HG03060 (cell line): ENCODE measurements around the gene BPIFB3.
"Not testable (repeated sequence)": the region's sequence is repeated elsewhere in the genome, so short reads cannot be mapped to it uniquely, and the experiment has no call there.

Experiments used
- ATAC-seq: cut with Tn5 transposase; IDR thresholded peaks from one replicate; pipeline ENCODE4 v1.9.1; 2021; ENCODE audit warnings: low read depth, moderate number of reproducible peaks; ENCODE audit not compliant: unreplicated experiment

Gene BPIFB3

DNA sequence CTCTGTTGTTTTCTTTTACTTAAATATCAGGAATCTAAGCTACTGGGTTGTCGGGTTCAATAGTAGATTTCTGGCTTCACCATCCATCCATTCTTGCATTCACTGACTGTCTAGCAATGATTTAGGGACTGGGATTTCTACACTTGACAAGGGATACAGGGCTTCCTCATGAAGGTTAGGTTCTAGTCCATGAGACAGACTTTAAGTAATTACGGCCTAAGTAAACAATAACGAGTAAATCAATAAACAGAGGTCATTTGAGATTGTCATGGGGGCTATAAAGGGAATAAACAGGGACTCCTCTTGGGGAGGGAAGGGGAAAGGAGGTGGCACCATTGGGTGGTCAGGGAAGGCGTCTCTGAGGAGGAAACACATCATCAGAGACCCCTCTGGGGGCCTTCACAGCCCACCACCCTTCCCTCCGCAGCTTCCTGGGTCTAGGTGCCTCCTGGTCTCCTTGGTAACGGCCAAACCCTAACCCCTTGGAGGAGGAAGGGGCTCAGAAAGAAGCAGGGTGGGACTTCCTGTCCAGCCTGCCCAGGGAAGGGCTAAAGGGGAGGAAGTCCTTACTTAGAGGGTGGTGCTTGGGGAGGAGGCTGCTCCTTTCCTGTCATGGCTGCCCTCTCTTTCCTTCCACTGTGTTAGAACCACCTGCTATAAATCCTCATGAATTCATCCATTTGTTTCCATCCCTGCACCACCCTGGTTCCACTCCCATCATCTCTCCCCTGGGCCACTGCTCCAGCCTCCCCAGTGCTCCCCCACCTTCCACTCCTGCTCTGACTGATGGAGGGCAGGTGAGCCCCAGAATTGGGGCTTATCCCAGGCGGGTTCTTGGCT is 59.1 kb downstream of the BPIFB3 start:
- no peak for ATAC-seq

- no peak for ATAC-seq
Observed at GRCh38 chr20:33113387-33113908, 59.7 kb downstream of the BPIFB3 start.

DNA sequence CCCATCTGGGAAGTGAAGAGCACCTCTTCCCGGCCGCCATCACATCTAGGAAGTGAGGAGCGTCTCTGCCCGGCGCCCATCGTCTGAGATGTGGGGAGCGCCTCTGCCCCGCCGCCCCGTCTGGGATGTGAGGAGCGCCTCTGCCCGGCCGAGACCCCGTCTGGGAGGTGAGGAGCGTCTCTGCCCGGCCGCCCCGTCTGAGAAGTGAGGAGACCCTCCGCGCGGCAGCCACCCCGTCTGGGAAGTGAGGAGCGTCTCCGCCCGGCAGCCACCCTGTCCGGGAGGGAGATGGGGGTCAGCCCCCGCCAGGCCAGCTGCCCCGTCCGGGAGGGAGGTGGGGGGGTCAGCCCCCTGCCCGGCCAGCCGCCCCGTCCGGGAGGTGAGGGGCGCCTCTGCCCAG is 61.8 kb downstream of the BPIFB3 start:
- ATAC-seq = not testable (repeated sequence)

GRCh38 chr20:33119725-33120720 is 66.3 kb downstream of the BPIFB3 start:
- ATAC-seq = no peak

GRCh38 chr20:33120934-33121333 is 67.2 kb downstream of the BPIFB3 start:
- no peak for ATAC-seq

DNA sequence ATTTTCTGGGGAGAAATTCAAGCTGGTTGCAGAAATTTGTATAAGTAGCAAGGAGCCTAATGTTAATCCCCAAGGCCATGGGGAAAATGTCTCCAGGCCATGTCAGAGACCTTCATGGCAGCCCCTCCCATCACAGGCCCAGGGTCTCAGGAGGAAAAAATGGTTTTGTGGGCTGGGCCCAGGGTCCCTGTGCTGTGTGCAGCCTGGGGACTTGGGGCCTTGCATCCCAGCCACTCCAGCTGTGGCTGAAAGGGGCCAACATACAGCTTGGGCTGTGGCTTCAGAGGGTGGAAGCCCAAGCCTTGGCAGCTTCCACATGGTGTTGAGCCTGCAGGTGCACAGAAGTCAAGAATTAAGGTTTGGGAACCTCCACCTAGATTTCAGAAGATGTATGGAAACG is 68.6 kb downstream of the BPIFB3 start:
- not testable (repeated sequence) for ATAC-seq
